ENCODE measurements around the gene GATAD2A.
A peak's percentile ranks its signal among the peaks of the same experiment; 100 is the strongest.
"Not testable (repeated sequence)": the region's sequence is repeated elsewhere in the genome, so short reads cannot be mapped to it uniquely, and the experiment has no call there.

Gene GATAD2A

DNA sequence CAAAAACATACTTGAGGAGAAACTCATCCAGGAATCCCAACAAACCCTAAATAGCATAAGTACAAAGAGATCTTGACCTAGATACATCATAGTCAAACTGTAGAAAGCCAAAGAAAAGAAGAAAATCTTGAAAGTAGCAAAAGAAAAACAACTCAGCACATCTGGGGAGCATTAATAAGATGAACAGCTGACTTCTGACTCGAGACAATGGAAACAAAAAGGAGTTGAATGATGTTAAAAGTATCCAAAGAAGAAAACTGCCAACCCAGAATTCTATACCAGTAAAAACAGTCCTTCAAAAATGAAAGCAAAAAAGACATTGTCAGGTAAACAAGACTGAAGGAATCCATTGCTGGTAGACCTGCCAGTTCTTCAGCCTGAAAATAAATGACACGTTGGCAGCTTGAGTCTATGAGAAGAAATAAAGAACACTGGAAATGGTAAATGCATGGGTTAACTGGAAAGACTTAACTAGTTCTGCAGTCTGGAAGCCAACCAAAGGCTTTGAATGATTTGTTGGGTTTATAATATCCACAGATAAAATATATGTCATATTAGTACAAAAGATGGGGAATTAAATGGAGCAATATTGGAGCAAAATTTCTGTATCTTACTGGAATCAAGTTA is 63.1 kb downstream of the GATAD2A start:
- DNase-seq, result no peak

DNA sequence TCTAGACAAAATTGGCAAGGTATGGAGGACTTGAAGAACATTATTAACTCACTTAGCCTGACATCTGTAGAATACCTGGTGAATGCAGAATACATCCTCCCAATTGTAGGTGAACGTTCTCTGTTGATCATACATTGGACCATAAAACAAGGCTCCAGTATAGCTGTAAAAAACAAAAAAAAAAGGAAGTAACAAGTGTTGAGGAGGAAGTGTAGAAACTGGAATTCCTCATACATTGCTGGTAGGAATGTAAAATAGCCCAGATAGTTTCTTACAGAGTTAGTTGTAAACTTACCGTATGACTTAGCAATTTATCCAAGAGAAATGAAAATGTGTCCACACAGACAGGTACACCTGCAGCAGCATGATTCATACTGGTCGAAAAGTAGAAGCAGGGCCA is 65.1 kb downstream of the GATAD2A start:
- DNase-seq, result no peak

DNA sequence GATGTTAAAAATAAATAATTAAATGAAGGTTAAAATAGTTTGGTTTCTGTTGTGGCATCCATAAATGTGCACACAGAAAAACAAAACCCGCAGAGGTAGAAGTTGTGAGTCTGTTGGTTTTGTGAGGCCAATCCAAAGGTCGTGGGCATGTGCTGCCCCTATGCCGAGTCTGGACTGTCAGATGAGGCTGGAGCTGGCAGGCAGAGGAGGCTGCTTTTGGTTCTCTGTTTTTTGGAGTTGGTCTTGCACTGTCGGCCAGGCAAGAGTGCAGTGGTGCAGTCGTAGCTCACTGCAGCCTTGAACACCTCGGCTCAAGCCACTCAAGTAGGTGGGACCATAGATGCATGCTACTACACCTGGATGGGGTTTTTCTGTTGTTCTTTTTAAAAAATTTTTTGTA is 66.2 kb downstream of the GATAD2A start:
- no peak for DNase-seq

DNA sequence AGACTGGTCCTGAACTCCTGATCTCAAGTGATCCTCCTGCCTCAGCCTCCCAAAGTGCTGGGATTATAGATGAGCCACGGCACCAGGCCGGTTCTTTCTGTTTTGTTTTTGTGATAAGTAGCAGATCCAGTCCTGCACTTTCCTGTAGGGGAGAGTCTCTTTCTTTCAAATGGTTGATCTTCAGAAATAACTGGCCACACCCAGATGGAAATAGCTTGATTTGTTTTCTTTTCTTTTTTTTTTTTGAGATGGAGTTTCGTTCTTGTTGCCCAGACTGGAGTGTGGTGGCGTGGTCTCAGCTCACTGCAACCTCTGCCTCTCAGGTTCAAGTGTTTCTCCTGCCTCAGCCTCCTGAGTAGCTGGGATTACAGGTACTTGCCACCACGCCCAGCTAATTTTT is 66.6 kb downstream of the GATAD2A start:
- DNase-seq, result not testable (repeated sequence)

DNA sequence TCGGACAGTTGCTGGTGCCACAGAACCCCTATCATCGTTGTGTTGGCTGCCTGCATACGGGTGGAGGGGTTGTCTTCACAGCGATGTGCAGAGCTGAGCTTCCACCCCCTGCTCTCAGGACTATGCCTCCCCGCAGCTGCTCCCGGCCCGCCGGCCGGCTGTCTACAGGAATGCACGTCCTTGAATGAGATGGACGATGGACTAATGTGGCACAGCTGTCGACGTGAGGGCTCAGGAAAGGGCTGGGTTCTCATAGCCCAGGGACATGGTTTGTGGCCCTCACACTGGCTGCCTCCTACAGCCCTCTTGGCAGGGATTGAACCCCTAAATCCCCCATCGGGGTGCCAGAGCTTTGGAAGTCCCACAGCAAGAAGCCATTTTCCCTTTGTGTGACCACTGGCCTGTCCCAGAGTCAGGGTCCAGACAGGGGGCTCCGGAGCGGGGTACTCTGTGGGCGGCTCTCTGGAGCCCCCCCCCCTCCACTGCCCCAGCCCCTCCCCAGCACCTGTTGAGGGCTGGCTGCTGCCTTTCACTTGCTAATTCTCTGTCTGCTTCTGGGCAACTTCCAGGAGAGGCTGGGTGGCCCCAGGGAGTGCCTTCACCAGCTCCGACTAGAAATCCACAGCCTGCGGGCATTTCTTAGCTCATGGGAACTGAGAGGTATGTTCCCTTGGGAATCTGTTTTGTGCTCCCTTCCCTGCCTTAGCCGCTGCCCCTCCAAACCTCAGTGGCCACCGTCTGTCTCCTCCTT is 69.7 kb downstream of the GATAD2A start:
- DNase-seq, result no peak

DNA sequence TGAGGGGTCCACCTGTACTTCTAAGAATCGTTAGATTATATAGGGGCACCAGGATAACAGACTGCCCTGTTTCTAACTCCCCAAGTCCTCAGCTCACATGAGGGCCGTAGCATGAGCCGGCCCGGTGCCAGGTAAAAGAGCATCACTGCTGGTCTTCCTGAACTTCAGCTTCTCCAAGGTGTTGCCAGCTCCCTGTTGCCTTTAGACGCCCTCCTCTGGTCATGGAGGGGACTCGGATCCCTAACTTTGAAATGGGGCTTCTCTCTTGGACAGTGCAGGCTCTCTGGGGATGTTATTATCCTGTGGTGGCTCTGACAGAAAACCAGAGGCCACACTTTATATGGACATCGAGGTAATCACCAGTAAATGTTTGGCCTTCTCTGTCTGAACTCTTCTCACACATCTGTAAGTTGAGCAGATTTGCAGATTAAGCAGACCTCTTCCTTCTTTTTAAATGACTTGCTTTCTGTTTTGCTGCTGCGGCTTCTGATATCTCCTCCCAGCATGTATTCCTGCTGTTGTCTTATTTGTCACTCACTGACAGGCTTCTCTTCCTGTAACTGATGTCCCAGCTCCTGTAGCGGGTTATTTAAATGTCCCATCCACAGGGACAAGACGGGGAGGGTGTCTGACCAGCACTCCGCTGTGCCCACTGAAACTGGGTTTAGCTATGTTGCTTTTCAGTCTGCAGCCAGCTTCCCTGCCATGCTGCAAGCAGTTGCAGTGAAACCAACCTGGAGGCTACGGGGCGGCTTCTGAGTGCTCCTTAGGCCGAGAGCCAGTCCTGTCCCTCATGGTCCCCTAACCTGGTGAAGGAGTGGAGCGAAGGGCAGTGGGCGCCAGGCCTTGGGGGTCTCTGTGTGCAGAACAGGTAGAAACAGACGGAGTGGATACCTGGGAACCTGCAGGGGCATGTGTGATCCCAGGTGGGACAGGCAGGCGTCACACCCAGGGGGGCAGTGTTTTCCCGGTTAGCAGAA is 70.7 kb downstream of the GATAD2A start:
- no peak for DNase-seq

DNA sequence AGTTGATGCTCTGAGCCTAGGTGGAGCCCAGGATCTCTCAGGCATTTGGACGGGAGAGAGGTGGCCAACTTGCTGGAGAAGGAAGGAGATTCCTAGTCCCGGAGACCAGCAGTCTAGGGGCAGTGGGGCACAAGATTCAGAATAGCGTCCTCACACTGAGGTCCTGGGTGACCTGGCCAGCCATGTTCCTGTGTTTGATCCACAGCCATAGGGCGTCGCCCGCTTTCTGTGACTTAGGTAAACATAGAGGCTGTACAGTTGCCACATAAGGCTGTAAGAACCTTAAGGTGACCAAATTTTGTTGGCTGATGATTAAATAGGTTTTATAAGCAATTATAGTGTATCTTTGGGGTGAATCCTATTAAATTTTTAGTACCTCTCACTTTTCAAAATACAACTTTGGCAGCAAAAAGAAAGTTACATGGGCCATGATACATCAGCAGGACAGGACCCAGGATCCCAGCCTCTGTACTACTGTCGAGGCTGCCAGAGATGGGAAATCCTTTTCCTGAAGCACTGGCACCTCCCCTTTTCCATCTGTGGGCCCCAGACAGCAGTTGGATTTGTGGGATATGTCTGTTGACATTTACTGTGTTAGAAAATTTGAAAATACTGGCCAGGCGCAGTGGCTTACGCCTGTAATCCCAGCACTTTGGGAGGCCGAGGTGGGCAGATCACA is 72.4 kb downstream of the GATAD2A start:
- DNase-seq, result no peak

DNA sequence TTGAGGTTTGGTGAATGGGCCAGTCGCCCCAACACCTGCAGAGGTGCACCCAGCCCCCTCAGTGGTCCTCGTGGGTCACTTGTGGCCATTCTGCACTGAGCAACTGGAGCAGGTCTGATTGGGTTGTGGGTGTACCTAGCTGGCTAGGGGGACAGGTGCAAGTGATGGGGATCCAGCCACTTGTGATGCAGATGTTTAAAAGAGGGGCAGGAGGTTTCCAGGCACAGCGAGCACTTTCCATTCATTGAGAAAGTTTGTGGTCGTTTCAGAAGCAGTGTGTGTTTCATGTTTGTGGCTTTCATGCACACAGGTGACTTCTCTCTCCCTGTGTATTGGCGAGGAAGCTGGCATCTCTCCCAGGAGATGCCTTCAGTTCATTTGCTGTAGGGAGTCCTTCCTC is 75.2 kb downstream of the GATAD2A start:
- DNase-seq, result no peak

DNA sequence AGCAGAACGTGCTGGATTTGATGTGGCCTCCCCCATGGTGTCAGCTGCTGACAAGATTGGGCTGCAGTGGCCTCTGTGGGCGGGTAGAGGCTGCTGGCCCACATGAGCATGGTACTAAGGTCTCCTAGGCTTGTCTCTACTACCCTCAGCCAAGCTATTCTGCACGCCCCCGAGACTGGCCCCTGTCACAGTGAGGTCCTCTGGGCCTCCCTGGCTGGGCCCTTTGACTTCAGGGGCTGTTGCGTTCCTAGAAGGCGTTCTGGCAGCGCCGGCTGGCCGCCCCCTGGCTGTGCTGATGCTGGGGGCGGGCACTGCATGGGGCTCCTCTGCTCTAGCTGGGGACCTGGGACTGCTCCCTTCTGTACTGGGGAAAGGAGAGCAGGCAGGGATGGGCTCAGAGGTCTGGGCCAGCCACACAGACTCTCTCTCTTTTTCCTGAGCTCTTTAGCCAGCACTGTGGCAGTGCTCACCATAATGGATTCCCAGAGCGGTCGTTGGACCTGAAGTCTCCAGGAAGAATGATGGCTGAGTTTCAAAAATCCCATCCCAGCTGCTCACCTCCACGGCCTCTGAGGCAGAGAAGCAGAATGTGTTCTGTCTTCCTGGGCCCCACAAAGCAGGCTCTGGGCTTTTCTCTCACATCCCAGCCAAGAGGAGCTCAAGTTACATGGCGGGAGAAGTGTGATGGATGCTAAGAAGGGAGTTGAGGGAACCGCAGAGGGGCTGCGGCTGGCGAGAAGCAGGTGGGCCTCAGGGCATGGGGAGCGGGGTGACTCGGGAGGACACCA is 77.5 kb downstream of the GATAD2A start:
- no peak for DNase-seq

DNA sequence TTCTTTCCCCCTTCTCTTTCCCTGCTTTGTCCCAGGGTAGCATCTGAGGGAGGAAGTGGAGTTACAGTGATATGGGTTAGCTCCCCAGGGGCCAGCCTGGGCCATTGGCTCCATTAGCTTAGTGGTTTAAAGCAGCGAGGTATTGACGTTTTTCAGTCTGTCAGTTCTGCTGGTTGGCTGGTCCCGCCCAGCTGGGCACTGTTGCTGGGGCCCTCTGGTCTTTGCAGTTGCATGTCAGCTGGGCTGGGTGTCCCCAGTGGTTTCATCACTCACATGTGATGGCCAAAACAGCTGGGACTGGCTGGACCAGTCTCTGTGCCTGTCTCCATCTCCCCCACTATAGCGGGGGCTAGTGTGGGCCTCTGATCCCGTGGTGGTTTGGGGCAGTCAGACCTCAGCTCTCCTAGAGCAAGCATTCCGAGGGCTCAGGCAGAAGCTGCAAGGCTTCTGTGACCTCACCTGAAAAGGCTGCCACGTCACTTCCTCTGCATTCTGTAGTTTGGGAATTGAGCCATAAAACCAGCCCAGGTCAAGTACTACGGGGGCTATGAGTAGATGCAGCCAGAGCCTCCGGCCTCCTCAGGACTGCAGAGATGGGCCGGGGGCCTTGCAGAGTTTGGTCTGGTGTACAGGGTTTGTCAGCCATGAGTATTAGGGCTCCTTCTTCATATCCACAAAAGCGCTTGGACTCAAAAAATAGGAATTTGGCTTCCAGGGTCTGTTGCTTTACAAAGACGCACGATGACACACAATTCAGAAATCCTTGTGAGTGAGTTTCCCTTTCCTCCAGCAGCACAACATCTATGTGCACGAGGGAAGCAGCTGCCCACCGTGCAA is 79.9 kb downstream of the GATAD2A start:
- no peak for DNase-seq

DNA sequence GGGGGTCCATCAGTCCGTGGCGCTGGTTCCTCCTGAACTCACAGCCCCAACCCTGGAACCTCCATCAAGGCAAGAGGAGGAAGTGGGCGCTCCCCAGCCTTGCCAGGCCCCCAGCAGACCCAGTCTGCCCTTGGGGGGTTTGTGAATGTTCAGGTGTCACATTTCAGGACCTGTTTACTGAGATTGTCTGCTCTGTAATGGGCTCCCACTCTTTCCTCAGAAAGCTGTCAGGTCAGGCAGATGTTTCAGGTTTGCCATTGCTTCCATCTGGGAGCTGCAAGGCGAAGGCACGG is 80.5 kb downstream of the GATAD2A start:
- DNase-seq, result no peak

DNA sequence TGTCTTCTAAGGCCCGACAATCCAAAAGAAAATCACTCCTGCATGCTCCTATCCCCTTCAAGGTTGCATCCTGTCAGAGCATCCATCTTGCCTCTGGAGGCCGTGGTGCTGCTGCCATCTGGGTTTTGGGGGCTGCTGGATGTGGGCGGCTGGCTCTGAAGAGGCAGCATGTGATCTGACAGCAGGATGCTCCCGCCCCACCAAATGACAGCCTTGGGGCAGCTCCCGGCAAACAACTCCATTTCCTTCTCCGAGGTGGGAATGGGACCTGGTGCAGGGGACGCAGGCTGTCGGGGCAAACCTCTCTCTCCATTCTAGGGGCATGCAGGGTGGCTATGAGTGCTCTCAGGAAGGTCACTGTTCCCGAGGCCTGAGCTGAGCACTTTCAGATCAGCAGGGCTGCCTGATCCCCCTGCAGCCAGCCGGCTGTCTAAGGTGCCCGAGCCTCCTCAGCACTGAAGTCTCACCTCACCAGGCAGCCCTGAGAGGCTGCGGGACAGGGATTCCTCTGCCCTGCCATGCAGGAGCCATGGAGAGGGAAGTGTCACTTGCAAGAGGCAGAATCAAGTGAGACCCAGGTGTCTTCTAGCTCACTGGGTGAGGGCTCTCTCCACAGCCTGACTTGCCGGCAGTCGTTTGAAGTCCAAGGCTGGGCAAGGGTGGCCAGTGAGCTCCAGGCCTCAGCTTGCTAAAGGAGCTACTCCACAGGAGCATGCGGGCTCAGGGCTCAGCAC is 81.0 kb downstream of the GATAD2A start:
- DNase-seq, result no peak

DNA sequence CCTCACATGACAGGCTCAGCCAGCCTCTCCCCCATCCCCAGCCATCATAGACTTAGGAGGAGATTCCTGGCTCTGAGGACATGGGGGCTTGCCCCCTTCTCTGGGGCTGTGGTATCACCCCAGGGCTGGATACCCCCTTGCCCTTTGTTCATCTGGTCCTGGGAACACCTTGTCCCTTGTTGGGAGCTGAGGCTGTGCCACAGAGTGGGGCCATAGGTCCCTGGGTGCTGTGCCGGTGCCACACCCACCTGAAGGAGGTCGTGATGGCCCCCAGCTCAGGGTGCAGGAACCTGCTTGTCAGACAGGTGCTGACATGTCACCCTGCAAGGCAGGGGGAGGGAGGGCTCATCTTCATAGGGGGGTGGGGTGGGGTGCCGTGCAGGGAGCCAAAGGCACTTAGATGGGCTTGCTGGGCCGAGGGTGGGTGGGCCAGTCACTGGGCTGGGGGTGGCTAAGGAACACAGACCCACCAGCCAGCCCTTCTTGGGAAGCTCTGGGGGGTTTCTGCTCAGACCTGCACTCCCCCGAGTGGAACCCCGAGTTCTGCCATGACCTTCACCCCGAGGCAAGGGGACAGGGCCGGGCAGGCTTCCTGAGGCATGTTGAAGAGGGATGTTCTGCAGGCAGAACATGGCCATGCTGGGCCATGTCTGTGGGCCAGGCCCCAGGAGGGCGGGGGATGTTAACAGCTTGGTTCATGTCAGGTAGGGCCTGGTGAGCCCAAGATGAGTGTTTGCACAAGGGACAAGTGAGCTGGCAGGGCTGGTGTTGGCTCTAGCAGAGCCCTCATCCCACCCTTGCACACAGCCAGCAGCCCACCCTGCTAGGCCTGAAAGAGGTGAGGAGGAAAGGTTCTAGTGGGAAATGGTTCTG is 81.8 kb downstream of the GATAD2A start:
- DNase-seq, result no peak

DNA sequence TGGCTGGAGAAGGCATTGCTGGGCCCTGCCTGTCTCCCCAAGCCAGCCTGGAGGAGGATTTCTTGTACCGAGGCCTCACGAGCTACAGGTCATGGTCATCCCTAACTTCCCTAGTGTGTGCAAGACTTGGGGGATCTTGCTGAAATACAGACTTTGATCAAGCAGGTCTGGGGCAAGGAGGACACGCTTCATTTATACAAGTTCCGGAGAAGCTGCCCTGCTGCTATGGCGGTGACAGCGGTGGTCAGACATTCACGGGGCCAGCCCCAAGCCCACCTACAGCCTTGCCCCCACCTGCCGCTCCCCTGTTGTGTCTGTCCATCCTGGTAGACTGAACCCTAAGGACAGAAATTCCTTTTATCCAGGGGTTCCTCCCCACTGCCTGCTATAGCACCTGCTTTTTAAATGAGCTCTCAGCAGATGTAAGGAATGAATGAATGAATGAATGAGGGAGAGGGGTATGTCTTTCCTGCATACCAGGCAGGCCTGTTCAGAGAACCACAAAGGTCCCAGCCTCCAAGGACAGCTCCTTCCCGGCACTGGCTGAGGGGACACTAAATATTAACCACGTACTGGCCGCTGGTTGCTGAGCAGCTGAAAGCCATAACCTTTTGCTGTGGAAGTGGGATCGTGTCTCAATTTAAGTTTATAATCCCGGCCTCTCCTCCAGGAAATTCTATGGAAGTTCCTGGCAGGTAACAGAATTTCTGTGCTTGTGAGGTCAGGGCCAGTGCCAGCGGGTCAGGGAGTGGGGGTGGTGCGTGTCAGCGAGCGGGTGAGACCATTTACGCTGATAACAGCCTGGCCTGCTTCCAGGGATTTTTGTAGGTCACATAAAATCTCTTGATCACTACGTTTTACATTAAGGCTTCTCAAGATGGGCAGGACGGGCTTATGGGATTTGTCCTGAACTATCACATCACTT is 82.7 kb downstream of the GATAD2A start:
- DNase-seq, result no peak

DNA sequence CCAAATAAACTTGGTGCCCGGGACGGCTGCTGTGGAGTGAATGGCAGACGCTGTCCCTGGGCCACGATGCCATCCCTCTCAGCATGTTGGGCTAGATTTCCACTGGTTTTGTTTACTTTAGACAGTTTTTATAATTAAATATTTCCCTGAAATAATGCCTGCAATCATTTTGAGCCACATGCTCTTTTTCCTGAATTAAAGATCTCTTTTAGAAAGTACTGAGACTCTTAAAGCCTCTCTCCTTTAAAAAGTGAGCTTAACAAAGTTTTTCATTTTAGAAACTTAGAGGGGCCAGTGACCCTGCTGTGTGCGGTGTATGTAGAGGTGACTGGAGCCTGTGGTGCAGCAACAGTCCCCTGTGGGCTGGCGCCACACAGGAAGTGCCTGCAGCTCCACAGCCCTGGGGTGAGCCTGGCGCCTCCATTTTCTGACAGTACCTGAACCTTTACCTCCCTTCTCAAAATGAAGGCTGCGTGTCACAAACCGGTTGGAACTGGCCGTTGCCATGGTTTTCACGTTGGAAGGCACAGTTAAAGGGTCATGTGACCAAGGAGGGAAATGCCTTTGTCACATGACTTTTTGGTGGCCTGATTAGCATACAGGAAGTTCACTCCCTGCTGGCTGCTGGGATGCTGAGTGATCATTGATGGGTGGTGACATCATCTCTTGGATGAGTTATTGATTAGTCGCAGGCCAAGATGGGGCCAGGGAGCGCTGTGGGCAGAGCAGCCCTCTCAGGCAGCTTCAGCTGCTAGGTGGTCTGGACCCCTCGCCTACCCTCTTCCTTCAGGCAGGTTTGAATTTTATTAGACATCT is 83.6 kb downstream of the GATAD2A start:
- DNase-seq, result peak; percentile 90

DNA sequence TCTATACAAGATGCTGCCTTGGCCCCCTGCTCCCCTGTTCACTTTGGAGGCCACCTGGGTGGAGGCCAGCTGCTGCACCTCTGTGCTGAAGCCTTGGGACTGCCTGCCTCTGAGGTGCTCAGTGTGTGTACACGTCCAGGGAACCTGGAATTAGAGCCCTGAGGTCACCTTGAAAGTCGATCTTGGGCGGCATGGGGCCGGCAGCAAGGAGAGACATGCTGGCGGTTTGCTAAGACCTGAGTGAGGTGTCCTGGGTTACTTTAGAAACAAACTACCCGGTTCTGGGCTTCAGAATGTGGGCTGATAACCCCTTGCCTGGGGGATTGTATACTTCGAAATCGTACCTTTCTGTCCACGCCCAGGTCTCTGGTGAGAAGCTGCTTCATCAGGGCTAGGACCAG is 84.3 kb downstream of the GATAD2A start:
- DNase-seq, result no peak

DNA sequence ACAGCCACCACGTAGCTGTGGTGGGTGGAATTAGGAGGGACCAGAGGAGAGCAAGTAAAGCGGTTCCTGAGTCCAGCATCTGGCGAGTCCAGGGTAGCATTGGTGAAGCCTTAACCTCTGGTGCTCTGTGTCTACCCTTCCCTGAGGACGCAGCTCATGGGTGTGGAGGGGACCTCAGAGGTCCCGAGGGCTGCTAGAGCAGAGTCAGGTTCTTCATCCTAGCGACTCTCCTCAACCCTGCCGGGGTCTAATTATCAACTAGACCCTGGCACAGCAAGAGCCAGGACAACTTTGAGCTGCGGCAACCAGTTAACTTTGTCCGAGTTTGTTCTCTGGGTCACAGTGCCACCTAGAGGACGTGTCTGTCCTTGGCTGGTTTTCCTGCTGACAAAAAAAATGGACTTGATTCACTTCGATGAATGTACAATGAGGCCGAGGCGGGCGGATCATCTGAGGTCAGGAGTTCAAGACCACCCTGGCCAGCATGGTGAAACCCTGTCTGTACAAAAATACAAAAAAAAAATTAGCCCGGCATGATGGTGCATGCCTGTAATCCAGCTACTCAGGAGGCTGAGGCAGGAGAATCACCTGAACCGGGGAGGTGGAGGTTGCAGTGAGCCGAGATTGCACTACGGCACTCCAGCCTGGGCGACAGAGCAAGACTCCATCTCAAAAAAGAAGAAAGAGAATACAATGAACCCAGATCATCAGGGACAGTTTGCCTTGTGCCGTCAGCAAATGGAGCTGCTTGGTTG is 84.9 kb downstream of the GATAD2A start:
- DNase-seq, result peak; percentile 87

Data from CD4-positive, alpha-beta T cell treated with Interleukin-6 for 4 hours (primary cell).